SHP77 treated with DMSO at 0.1 percent for 48 hours (cell line): ENCODE results near the gene CR1L.
"Not testable (repeated sequence)": the region's sequence is repeated elsewhere in the genome, so short reads cannot be mapped to it uniquely, and the experiment has no call there.

Source experiments
- DNase-seq: peaks from one replicate; lab custom pipeline; 2025; lab: John Stamatoyannopoulos, UW

The CR1L gene

GRCh38 chr1:207745839-207746767, 101.2 kb downstream of the CR1L start:
- no peak for DNase-seq

DNA sequence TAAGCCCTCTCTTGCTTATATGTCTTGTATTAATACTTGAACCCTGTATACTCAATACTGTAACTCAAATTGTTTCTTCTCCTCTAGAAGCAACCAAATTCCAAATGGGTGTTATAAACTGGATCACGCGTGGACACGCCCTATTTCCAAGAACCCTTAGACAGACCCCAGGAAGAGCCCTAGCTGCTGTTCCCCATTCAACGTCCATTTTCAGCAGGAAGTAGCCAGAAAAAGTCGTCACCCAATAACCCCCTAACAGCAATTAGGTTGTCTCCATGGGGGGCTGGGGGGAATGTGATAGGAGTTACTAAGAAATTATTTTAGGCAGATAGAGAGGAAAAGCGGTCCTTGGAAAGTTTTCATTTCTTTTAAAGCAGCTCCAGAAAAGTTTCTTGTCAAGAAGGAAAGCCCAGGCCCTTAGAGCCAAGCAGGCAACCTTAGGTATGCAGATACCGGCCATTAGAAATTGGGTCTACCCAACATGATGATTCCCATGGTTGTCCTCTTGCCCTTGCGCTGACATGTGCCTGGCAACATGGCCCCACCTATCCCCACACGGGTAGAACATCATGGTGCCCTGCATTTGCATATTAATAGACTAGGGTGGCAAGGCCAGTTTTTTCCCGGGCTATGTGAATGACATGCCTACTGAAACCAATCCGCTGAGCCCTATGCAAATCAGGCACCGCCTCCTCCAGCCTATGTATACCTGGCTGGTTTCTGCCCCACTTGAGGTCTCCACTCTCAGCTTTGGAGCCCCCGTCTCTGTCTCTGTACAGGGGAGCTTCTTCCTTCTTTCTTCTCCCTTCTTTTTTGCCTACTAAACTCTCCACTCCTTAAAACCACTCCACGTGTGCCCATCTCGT, 102.9 kb downstream of the CR1L start:
- DNase-seq, result no peak

DNA sequence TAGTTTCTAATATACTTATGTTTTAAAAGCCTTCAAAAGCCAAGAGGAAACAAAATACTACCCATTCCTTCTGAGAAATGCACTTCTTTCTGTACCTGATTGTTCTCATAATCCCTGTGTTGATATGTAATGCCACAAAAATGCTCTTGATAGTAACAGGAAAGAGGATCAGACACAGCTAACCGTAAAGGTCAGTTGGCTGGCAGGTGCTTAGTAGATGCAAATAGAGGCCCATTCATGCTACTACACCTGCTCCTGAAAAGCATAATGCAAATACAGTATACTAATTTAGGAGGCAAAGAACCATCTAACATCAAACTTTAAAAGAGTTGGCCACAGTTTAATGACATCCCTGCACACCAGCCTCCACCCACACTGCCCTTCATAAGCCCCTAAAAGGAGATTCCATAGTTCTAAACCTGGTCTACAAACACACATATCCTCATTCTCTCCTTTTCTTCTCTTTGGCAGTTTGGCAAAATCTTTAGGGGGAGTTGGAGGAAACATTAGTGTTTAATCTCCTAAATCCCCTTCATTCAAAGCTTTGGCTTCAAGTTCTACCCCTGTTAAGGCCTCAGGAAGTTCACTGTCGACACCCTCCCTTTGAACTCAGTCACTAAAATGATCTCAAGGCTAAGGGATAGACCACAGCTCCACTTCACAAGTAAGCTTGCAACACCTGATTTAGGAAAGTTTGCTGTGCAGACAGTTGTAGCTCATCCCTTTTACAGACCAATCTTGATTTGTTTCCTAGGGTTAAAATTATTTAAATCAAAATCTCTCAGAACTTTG, 104.0 kb downstream of the CR1L start:
- DNase-seq, result peak; percentile 87

GRCh38 chr1:207750631-207751305, 105.8 kb downstream of the CR1L start:
- DNase-seq, result no peak

DNA sequence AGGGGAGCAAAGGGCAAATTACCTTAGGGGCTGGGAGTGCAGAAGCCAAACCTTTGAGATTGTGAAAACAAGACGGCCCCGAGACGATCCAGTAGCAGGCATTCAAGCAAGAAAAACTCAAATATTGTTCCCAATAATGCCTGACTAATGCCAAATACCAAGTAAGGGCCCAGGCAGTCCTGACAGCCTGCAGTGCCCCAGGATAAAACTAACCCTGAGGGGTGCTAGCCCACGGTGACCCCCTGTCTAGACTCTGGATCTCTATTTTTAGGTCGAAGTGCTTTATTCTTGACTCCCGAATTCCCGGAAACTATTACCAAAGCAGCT, 106.5 kb downstream of the CR1L start:
- not testable (repeated sequence) for DNase-seq

- DNase-seq, result peak; percentile 82
These were observed 107.0 kb downstream of the CR1L start, which contains the start of gene CD46 for GRCh38 chr1:207751790-207752455. Gene CD46, plus strand, starts transcription at chr1:207752054. Its CDS starts 159 bp downstream, at chr1:207752213.

- DNase-seq, result no peak
These were observed 107.6 kb downstream of the CR1L start for GRCh38 chr1:207752456-207752998.

DNA sequence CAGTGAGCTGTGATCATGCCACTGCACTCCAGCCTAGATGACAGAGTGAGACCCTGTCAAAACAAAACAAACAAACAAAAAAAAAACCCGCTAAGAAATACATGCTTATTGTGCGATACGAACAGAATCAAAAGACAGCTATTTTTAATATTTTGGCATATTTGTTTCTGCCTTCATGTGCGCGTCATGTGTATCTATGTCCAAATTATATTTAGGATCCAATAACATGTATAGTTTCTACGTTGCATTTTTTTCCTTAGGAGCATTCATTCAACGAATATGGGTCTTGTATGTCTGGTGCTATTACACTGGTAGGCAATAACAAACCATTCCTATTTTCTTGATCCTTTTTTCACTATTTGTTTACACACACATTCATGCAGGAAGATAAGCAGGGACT, 108.7 kb downstream of the CR1L start:
- no peak for DNase-seq

- DNase-seq, result no peak
These were observed 109.1 kb downstream of the CR1L start for GRCh38 chr1:207754011-207754410.

DNA sequence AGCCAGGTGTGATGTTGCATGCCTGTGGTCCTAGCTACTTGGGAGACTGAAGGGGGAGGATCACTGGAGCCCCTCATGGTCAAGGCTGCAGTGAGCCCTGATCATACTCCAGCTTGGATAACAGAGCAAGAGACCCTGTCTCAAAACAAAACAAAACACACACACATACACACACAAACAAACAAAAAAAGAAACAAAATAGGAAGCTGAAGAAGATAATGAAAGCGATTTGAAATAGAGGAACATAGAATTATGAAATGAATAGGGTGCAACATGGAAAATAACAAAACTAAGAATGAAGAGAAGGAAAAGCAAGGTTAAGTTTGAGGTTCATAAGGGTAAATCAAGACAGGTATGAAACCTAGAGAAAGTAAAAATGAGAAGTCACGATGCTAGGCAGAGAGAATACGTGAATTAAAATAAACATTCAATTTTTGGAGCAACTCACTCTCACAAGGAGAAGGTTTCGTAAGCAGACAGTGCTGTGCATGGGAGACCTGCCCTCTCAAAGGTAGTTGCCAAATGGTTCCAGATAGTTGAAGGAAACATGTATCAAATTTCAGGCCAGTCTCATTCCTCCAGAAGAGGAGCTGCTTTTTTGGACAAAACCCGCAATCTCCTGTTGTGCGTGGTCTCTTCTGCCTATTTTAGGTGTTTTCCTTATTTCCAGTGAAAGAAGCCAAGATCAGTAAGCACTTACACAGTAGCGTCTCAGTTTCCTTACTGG, 110.2 kb downstream of the CR1L start:
- DNase-seq, result no peak

DNA sequence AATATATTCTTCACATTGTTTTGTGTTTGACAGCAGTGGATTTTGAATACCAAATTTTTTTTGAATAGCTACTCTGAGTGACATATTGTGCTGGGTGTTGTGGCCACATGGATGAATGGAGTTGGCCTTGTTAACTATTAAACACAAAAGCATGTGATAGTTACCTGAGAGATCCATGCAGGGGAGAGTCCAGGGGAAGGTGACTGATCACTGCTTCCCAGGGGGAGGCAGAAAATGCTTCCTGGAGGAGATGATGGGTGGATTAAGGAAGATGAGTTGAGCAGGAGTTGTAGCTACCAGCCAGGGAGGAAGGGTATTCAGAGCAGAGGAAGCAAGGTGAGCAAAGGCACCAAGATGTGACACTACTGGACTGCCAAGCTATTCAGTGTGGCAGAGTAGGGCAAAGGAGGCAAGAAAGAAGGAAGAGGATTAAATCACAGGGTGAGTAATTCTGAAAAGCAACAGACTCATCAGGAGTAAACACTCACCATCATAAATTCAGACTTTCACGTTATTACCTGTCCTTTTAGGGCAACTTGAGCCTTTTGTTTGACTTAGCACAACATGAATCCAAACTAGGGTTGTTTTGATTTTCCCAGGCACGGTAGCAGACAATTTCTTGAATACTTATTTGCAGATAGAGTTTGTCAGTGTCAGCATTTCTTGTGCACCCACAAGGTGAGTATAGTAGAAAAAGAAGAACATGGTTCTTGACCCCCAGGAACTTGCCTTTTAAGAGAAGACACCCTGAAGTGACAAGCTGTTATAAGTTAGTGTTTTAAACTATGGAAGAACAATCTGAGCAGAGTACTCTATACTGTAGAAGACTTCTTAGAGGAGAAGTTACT, 111.1 kb downstream of the CR1L start:
- DNase-seq, result no peak

DNA sequence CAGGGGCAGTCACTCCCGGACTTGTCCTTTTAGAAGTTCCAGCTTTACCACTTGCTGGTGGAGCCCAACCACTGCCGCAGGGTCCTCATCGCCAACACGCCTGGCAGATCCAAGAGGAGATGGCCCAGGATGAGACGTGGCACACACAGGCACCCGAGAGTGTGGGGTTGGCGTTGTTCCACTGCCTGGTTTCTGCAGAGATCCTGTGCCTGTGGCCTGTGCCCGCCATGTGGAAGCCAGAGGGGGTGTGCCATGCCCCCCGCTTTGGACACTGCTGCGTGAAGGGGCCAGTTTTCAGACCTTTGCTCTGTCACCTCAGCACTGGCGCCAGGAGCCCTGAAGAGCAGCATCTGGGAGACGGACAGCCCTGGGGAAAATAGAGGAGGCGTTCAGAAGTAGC, 117.7 kb downstream of the CR1L start:
- no peak for DNase-seq

DNA sequence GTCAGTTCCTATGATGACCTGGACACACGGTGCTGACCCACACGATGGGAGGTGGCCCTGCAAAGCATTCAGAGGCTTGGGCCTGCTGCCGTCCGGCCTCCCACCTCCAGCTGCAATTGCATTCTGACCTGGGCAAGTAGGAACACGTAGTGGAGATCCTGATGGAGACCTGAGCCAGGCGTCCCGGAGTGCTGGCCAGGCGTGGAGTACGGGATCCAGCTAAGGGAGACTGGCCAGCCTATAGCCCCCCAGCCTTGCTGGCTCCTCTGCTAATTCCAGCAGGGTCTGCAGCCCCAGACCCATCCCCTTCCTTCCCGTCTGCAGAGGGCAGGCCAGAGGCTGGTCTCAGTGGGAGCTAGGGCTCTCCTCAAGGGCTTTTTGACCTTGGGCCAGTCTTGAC, 118.2 kb downstream of the CR1L start:
- no peak for DNase-seq

GRCh38 chr1:207763972-207764371, 119.0 kb downstream of the CR1L start:
- DNase-seq, result no peak

DNA sequence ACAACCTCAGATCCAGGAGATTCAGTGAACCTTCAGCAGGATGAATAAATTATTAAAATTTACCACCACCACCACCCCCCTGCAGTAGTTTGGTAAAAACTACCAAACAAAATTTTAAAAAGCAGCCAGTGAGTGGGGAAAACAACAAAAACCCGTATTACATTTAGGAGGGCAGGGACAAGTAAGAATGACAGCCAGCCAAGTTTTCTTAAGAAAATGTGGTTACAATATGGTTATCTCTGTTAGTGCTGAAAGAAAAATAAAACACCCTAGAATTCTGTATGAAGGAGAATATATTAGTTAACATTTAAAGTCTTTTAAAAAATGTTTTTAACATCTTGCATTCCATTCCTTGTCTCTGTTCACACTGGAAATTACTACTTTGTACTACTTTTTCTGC, 121.6 kb downstream of the CR1L start:
- DNase-seq, result no peak

GRCh38 chr1:207770514-207770913, 125.6 kb downstream of the CR1L start:
- not testable (repeated sequence) for DNase-seq
